Stimulated activated CD4-positive, alpha-beta T cell treated with anti-CD3 and anti-CD28 coated beads, Interleukin-2, amount 100 ng/mL, for 48 hours (primary cell): ENCODE measurements around the gene NOL3.
A peak's percentile ranks its signal among the peaks of the same experiment; 100 is the strongest.

ENCODE experiments used
- DNase-seq, 2 donors: peaks; one replicate each; pipeline ENCODE4 v3.0.0-alpha.2; 2020

NOL3 gene

DNA sequence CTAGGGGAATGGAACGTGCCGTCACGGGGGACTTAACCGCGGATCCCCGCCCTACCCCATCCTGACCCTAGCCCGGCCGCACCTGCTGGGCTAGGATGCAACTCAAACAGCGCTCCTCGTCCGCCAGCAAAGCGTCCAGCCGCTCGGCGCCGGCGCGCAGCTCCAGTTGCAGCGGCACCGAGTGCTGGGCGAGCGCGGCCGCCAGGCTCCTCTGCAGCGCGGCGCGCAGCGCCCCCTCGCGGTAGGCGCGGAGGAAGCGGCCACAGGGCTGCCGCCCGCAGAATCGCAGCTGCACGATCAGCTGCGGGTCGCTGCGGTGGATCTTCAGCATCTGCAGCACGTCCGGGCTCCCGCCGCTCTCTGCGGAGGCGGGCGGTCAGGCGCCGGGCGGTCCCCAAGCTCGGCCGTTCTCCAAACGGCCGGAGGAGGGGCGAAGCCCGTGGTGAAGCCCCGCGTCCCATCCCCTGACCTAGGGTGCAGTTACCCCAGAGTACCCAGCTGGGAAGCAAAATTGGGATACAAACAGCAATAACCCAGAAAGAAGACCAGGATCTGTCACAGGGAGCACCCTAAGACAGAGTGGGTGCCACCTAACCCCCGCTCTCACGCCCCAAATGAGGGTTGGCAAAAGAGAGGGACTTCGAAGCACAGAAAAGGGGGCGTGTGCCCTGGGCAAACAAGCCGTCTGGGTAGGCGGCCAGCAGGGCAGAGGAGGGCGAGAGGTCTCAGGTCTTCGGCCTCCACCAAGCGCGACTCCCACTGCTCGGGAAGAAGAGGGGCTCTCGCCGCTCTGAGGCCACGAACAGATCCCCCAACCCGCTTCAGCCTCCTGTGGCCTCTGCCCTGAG, 14.8 kb upstream of the NOL3 start:
- DNase-seq, result peak; percentile 77 to 86

DNA sequence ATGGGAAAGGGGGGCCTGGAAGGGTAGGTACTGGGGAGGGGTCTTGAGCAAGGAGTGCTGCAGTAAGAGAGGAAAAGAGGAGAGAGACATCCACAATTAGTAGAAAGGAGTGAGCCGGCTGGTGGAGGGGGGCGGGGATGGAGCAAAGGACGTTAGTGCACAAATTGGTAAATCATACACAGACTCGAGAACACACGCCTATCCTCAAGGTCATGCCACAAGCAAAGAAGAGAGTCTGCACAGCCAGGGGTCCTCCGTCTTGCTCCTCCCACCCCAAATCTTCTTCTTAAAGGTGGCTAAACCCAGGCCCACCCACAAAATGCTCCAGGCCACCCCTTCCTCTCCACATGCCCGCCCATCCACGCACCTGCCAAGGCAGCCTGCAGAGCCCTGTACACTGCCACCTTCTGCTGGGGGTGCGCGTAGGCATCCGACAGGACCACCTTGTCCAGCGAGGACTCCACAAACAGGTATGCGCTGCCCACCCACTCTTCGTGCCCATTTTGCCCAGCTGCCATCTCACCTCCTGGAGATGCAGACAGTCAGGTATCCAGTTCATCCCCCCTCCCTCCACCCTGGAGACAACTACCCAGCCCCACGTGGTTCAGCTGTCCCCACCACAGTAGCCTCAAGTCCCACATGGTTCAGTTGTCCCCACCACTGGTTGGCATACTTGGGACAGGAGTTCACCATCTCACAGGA, 14.0 kb upstream of the NOL3 start:
- DNase-seq, result no peak

DNA sequence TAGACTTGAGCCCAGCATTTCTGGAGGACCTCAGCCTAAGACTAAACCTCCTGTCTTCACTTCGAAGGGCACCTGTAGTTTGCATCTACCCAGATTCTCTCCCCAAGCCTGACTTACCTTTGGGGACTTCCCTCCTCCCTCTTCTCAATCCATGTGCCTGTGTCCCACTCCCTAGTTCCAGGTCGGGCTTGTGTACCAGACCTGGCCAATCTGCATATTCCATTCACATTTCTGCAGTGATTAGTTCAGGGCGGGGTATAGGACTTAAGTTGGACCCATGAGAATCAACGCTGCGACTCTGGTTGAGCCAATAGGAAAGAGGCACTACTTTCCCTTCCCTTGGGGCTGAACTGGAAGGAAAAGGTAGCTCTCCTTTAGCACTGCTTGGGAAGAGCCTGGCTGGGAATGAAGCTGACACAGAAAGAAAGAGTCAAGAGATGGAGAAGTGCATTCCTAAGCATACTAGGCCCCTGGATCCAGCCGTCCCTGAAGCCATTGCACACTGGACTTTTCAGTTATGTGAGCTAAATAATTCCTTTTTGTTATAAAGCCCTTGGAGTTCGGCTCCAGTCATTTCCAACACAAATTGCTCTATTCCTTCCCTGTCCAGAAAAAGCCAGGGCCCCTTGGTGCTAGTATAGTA, 13.1 kb upstream of the NOL3 start:
- DNase-seq, result no peak

DNA sequence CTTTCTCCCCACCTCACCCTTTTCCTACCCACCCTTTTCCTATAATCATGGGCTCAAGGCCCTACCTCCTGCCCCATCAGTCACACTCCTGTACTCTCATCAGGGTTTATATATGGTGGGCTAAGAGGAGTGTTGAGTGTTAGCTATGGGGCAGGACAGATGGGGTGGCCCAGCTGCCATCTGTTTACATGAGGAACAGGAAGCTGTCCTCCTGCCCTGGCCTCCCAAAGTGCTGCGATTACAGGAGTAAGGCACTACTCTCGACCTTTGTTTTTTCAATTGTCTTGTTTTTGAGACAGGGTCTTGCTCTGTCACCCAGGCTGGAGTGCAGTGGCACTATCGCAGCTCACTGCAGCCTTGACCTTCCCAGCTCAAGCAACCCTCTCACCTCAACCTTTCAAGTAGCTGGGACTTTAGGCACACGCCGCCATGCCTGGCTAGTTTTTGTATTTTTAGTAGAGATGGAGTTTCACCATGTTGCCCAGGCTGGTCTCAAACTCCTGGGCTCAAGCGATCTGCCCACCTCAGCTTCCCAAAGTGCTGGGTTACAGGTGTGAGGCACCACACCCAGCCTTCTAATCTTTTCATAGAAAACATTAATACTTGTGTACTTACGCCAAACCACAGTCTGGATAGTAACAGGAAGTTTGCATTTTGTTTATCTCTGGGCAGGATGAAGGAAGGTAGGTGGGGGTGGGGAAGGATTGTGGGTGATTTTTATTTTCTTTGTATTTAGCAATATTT, 12.3 kb upstream of the NOL3 start:
- no peak for DNase-seq

DNA sequence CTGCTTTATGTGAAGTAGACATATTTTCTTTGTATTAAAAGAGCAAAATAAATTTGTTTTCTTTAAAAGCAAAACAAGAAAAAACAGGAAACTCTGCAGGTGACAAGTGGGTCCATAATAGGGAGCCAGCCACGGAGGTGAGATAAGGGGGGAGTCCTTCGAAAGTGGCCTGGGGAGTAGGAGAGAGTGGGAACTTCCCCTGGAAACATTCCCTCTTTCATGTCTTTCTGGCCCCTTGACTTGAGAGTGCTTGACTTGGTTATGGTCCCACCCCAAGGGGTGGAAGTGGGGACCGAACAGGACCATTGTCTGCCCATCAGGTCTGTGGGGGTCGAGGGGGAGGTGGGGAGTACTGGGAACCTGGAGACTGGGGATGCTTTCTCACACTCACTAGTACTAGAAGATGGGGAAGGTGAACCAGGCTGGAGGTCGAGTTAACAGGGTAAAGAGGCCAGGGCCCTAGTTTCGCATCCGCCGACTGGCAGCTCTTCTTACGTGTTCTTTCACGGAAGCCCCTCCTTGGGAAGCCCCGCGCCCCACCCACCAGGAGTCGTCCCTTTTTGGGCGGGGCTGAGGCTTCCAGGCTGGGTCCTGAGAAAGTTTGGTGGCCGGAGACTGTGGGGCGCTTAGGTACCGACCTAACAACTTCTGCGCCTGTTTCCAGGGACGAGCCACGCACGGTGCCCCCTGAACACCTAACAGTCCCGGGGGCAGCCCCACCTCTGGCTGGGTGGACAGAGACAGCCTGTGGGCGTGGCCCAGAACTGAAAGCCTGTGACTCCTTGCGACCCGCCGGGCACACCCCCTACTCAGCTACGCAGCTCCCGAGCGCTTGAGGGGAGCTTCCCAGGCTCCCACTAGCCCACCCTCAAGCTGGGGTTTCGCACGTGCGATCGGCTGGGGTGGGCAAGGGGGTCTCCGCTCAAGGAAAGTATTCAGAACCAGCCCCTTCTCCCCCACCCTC, 11.4 kb upstream of the NOL3 start:
- peak; percentile 69 to 73 for DNase-seq

DNA sequence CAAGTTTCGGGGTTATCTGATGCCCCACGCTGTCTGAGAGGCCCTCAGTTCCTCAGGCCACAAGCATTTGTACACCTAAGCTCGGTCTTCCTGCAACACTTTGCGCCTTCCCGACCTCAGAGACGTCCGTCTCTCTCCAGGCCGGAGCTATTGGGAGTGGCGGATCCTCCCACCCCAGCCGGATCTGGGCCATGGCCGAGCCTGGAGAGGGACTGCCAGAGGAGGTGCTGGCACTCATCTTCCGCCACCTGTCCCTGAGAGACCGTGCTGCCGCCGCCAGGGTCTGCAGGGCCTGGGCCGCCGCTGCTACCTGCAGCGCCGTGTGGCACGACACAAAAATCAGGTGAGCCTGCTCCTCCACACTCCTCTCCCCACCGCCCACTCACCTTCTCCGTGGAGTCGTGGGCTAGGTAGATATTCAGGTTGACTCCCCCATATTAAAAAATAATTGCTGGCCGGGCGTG, 8.7 kb upstream of the NOL3 start:
- no peak for DNase-seq

DNA sequence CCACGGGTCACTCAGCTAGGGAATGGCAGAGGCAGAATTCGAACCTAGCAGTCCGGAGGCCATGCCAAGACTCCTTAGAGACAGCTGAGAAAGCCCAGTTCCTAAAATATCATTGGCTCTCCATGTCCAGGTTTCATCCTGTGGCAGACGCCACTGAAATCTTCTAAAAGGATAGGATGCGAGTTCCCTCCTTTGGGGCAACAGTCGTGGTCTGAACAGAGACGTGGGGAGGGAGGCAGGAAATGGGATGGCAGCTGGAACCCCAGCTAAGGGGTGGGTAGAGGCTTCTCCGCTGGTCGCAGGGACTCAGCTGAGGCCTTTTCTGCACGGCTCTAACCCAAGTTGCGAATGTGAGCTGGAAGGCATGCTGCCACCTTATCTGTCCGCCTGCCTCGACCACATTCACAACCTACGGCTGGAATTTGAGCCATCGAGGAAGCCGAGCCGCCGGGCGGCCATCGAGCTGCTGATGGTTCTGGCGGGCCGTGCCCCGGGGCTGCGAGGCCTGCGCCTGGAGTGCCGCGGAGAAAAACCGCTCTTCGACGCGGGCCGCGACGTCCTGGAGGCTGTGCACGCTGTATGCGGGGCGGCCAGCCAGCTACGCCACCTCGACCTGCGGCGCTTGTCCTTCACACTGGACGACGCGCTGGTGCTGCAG, 7.7 kb upstream of the NOL3 start:
- no peak for DNase-seq

DNA sequence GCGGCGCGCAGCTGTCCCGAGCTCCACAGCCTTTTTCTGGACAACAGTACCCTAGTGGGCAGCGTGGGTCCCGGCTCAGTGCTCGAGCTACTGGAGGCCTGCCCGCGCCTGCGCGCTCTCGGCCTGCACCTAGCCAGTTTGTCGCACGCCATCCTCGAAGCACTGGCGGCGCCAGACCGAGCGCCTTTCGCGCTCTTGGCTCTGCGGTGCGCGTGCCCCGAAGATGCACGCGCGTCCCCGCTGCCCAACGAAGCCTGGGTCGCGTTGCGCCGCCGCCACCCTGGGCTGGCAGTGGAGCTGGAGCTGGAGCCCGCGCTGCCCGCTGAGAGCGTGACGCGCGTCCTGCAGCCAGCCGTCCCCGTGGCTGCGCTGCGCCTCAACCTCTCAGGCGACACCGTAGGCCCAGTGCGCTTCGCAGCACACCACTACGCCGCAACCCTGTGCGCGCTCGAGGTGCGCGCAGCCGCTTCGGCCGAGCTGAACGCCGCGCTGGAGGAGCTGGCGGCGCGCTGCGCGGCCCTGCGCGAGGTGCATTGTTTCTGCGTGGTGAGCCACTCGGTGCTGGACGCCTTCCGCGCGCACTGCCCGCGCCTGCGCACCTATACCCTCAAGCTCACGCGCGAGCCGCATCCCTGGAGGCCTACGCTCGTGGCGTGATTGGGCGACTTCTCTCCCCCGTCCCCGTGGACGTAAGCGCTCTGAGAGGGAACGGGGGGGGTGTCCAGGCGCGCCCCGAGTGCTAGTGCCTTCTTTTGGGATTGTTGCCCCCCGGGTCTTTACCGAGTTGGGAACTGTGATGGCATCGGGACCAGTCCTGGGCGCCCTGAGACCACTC, 7.0 kb upstream of the NOL3 start:
- DNase-seq, result peak in 1 of 2 donors; percentile 51

DNA sequence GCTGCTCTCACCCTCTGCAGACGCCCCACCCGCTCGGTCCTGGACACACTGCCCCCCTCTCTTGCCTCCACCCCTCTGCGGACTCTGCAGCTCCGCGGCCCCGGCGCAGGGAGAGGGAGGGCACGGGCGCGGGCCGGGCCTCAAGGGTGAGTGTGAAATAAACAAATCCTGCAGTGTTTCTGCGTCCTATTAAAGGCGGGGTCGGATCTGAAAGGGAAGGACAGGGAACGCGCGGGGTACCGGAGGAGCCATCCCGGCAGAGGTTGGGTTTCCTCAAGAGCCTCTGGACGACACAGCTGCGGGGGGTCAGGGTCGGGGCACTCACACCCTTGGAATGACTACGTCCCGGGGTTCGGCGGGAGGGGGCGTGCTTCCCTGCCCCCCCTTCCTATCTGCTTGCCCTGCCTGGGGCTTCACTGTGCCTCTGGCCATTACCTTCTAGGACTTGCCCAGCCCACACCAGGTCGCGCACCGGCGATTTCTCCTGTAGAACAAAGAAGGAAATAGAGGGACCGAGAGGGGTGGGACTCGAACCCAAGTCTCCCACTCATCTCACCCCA, 6.3 kb upstream of the NOL3 start:
- DNase-seq, result no peak

DNA sequence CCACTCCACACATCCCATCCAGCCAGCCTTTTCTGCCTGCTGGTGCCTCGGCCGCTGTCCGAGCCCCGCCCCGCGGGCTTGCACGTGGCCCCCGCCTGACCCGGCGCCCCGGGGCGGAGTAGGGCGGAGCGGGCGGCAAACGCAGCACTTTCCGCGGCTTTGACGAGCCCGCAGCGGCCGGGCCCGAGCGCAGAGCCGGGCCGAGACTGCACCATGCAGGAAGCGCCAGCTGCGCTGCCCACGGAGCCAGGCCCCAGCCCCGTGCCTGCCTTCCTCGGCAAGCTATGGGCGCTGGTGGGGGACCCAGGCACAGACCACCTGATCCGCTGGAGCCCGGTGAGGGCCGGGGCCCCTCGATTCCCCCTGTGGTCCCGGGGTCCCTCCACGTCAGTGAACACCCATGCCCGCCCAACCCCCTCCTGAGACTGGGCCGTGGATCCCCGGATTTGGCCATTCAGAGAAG, 5.7 kb upstream of the NOL3 start, which contains the start of gene HSF4:
TSS of gene HSF4 (plus strand) at position 147 of the 463 bp plus-strand sequence. CDS start at position 214, 67 bp downstream.
- peak in 1 of 2 donors; percentile 32 for DNase-seq

DNA sequence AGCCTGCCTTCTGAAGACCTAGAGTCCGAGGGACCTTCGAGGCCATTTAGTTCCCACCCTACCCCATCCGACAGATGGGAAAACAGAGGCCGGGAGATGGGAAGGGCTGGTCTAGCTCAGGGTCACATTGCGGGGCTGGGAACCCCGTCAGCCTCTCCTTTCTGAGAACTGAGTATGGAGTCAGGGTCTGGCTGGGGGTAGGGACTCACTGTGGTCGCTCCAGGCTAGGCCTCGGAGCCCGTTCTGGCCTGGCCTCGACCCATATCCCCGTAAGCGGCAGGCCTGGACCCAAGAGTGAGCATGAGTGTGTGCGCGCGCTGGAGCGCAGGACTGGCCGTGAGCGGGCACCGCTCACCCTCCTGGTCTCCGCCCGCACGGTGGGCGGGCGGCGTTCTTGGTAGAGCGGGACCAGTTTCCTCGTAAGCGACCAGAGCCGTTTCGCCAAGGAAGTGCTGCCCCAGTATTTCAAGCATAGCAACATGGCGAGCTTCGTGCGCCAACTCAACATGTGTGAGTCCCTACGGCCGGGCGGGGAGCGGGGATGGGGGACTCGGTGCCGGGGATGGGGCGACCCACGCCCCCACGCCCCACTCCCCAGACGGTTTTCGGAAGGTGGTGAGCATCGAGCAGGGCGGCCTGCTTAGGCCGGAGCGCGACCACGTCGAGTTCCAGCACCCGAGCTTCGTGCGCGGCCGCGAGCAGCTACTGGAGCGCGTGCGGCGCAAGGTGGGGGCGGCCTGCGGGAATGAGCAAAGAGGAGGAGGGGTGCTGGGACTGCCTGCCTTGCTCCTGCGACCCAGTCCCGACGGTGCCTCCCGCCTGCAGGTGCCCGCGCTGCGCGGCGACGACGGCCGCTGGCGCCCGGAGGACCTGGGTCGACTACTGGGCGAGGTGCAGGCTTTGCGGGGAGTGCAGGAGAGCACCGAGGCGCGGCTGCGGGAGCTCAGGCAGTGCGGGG, 4.9 kb upstream of the NOL3 start:
- DNase-seq, result no peak

DNA sequence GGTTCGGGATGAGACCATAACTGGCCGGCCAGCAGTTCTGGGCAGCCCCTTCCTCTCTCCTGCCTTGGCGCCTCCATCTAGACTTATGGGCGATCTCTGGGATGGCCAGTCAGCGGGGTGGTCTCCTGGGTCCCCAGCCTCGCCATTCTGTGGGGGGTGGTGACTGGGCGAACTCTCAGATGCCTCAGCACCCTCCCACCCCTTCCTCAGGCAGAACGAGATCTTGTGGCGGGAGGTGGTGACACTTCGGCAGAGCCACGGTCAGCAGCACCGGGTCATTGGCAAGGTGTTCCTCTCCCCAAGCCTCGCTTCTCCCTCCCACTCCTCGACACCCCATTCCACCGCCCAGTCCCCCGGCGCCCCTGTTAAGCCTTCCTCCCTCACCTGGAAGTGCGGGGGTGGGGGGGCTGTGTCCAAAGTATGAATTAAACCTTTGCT, 4.2 kb upstream of the NOL3 start:
- no peak for DNase-seq

DNA sequence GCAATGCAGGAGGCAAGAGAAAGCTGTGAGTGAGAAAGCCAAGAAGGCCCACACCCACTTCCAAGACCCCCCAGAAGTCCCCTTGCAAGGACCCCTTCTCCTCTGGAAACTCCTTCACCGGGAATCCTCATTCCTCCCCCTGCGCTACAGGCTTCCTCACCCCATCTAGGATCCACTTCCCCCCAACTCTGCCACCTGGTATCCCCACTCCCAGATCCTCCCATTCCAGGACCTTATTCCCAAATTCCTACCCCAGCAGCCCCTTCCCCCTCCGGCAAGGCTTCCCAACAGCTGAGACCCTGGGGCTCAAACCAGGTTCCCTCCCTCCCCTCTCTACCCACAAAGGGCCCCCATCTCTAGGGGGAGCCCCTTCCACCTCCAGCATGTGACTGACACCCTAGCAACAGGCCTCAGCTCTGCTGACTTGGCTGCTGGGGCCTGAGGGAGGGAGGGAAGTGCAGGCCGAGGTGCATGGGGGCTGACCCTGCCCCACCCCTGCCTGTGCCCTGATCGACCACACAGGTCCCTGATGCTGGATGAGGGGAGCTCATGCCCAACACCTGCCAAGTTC, 3.7 kb upstream of the NOL3 start:
- no peak for DNase-seq

DNA sequence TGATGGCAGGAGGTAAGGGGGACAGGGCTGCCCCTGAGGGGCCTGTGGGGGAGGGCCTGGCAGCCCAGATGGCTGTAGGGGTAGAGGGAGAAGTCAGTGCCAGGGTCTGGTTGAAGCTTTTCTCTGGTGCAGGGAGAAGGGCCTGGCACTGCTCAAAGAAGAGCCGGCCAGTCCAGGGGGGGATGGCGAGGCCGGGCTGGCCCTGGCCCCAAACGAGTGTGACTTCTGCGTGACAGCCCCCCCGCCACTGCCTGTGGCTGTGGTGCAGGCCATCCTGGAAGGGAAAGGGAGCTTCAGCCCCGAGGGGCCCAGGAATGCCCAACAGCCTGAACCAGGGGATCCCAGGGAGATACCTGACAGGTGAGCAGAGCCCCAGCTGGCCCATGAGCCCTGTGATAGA, 2.8 kb upstream of the NOL3 start:
- DNase-seq, result no peak

DNA sequence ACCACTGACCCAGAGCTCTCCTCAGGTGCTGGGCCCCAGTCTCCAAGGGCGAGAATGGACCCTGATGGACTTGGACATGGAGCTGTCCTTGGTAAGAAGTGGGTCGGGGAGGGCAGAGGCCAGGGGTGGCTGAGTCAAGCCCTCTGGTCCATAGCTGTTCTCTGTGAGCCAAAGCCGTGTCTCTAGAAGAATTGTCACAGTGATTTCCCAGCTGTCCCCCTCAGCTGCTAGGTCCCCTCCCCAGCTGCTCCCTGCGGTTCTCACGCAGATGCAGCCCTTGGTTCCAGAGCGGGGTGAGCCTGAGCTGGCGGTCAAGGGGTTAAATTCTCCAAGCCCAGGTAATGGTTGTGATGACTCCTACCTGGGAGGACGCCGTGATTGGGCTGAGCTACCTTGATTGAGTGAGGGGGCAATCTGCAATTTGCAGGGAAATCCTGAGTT, 1.3 kb upstream of the NOL3 start:
- no peak for DNase-seq

DNA sequence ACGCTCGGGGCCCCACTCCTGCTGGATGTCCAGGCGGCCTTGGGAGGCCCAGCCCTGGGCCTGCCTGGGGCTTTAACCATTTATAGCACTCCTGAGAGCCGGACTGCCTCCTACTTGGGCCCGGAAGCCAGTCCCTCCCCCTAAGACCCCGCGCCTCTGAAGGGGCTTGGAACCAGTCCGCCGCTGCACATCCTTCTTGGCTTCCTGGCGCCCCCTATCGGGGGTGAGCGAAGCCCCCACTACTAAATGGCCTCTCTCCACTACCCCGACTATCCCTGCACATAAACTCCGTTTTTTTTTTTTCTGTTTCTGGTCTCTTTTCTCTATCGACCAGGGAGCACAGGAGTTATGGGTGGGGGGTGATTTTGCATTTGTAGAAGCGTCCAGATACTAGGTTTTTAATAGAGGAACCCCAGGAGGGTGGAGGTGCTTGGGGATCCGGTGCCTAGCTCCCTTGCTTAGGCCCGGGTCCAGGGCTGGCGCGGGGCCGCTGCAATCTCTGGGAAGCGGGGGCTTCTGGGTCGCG, 633 bp upstream of the NOL3 start:
- DNase-seq, result no peak

DNA sequence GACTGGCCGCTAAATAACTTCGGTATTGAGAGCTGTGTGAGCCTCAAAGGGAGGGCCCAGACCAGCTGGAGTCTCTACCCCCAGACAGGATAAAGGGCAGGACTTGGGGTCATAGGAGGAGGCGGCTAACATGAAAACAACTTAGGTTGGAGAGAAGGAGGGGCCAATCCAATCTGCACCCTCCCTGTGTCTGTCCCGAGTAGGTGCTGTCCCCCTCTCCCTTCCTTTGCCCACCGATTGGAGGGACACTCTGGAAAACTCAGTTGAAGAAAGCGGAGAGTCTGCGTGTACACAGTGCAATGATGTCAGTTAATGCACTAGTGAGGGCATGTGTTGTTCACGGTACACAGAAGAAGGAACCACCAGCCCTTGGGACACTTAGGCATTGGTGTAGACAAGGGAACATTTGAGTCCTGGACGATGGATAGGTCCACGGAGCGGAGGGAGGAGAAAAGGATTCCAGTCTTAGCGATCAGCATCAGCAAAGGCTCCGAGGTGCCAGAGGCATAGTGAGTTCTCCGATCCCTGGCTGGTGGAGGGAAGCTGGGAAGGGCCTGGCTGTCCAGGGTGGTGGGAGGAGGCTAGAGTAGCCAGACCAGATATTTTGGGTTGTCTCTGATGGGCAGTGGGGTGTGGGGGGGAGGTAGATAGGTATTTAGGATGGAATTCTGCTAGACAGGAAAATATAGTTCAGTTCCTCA, 761 bp downstream of the NOL3 start:
- no peak for DNase-seq
